Heart right ventricle (tissue), 16 donors: ENCODE measurements around the gene SPDEF. TPM values are rescaled to one million over a fixed set of nuclear protein-coding genes. Genes with fewer than 3 reads are reported as not detected.

Experiments
- ATAC-seq, 8 donors: fragments of 200-7000 bp; cut with Tn5 transposase; one replicate each; pipeline ENCODE4 v1.9.1; 2020; ENCODE audit warnings: mild to moderate bottlenecking in 8 of 8, moderate library complexity in 8 of 8, moderate number of reproducible peaks in 1 of 8
- DNase-seq, 2 donors: peaks; one replicate each; pipeline ENCODE4 v3.0.0-alpha.2; 2020
- H3K27ac ChIP-seq, 10 donors: fragments of 200-600 bp; sonication (generic) in 2 of 10; one replicate each; pipeline versions ENCODE4 v1.5.0 to v1.8.0; 2020 to 2022; ENCODE audit warnings: mild to moderate bottlenecking in 3 of 10
- H3K27me3 ChIP-seq, 7 donors: fragments of 200-600 bp; one replicate each; pipeline ENCODE4 v1.8.0; 2021 to 2022; ENCODE audit warnings: mild to moderate bottlenecking in 2 of 7
- H3K36me3 ChIP-seq, 9 donors: fragments of 200-600 bp; sonication (generic) in 1 of 9; one replicate each; pipeline versions ENCODE4 v1.5.0 to v1.8.0; 2020 to 2022; ENCODE audit warnings: mild to moderate bottlenecking in 2 of 9
- H3K4me1 ChIP-seq, 9 donors: fragments of 200-600 bp; sonication (generic) in 1 of 9; one replicate each; pipeline versions ENCODE4 v1.5.0 to v1.8.0; 2020 to 2022; ENCODE audit warnings: mild to moderate bottlenecking in 4 of 9
- H3K4me3 ChIP-seq, 10 donors: fragments of 200-600 bp; sonication (generic) in 2 of 10; one replicate each; pipeline versions ENCODE4 v1.5.0 to v1.8.0; 2020 to 2022; ENCODE audit warnings: mild to moderate bottlenecking in 7 of 10, moderate library complexity in 2 of 10
- H3K9me3 ChIP-seq, 11 donors: fragments of 200-600 bp in 10 of 11; sonication (generic) in 2 of 11; one replicate each; pipeline versions ENCODE4 v1.5.0 to v1.8.0; 2013 to 2022; ENCODE audit warnings: mild to moderate bottlenecking in 2 of 11, control low read depth in 1 of 11, moderate library complexity in 1 of 11
- CTCF ChIP-seq, 9 donors: fragments of 200-600 bp; sonication (generic) in 2 of 9; IDR thresholded peaks; one replicate each; pipeline versions ENCODE4 v1.5.0 to v1.8.0; 2021 to 2022; ENCODE audit warnings: antibody characterized with exemption in 9 of 9, mild to moderate bottlenecking in 5 of 9, moderate library complexity in 1 of 9
- WGBS, 2 donors: extraction: QIAGEN DNeasy Blood & Tissue Kit; methylation state at CpG; one replicate each; pipeline ENCODE4 v1.1.7; 2013; ENCODE audit warnings: inconsistent platforms in 1 of 2; 5-methylcytosine and 5-hydroxymethylcytosine counted together
- intact Hi-C, 10 donors: fragments of 100-400 bp; cut with DNase I; formaldehyde crosslinking; loops; one replicate each; pipeline versions ENCODE4 v1.11.1 to v1.14.2; 2022
- polyA plus RNA-seq, 2 donors: library from polyadenylated mRNA; stranded (reverse); fragments of 200-250 nt; gene quantifications; one replicate each; pipeline ENCODE4 v1.2.3, GENCODE V29; 2013
- total RNA-seq, 10 donors: library from RNA; stranded (reverse); fragmentation: NEBNext Ultra II Directional in 3 of 10; extraction: Animal tissue kit (Norgen Biotek cat#: 25700) in 3 of 10; gene quantifications; one replicate each; pipeline versions ENCODE4 v1.2.1 to v1.2.4, GENCODE V29; 2021 to 2023
- donor health status: Arrhythmogenic right ventricular cardiomyopathy.
- donor health status: ischemic (EF 13 %, LVEDD 7.1; RV severe dilation, severe dysfunction).
- donor health status: healthy with polysubstance abuse.
- donor health status: DM: no; HTN: yes; CAD: no.
- donor health status: DM: no; HTN: no; CAD: no.
- donor health status: ischemic (EF 25% LVEDD 6.9; RV normal size, moderate dysfunction).
- donor health status: ischemic (EF 25% LVEDD 5.7; RV mildly dilated, moderate dysfunction).
- donor health status: healthy.
- donor health status: DM: yes; HTN: yes; CAD: no.
- donor health status: Ischemic cardiomyopathy.
- donor health status: ischemic (EF 35%, LVEDD 5.7; RV mildly dilated, moderate dysfunction).
- donor health status: nonischemic (EF 11% LVEDD 7.7; RV severe dilation, severe dysfunction).
- donor health status: DM: yes; HTN: yes; CAD: no.
- donor health status: PGD.
- donor health status: ischemic (EF 29% LVEDD 5.4; RV normal size, mild dysfunction).
- donor health status: nonischemic (EF 23%, LVEDD 6.1; RV moderate dilation, normal function).

Gene SPDEF
- total and polyA plus RNA-seq, 12 donors, result 0.15 to 0.60 (median 0.22) TPM; not detected in 2

DNA sequence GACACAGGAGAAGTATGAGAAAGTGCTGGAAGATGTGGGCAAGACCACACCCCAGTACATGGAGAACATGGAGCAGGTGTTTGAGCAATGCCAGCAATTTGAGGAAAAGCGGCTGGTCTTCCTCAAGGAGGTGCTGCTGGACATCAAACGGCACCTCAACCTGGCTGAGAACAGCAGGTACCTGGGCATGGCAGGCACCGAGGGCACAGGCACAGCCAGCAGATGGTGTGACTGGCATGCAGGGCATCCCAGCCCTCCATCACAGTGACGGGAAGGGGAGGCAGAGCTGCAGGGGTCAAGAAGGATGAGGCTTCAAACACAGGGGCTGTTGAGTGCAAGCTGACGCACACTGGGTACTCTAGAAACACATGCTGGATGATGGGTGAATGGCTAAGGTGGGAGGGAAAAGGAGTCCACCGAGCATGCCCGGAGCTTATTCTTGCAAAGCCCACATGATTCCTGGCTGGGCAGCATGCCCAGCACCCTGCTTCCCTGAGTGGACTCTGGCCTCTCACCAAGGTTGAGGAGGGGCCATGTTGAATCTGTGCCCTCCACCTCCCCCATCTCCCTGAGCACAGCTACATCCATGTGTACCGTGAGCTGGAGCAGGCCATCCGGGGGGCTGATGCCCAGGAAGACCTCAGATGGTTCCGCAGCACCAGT lies 26.3 kb downstream of the SPDEF start:
- peaks cover 5 to 21% (median 7%) of the 10 kb centered on the region in 9 donors for H3K4me1 ChIP-seq
- no peak for TF ChIP-seq CTCF (IDR thresholded peaks at IDR 0.05)
- H3K9me3 ChIP-seq, result no peaks in the 10 kb centered on the region
- H3K4me3 ChIP-seq, result no peak overlapping the region
- no peaks in the 10 kb centered on the region for H3K27me3 ChIP-seq
- H3K36me3 ChIP-seq, result no peaks in the 10 kb centered on the region
- DNase-seq (peak in 1 of 2 donors; percentile 37), ATAC-seq (peak in 4 of 8 donors; percentile 5 to 34 (median 29))
- intact Hi-C loops, result loop anchor here in 4 of 10 donors (2.0 to 5.0 kb wide), 3 partner anchors 73 to 79 kb away; no protein-coding TSS in a partner anchor
- WGBS, 2 donors, result 49 to 60% methylated on average over 10 of the region's 10 CpGs
- H3K27ac ChIP-seq, result no peak overlapping the region

DNA sequence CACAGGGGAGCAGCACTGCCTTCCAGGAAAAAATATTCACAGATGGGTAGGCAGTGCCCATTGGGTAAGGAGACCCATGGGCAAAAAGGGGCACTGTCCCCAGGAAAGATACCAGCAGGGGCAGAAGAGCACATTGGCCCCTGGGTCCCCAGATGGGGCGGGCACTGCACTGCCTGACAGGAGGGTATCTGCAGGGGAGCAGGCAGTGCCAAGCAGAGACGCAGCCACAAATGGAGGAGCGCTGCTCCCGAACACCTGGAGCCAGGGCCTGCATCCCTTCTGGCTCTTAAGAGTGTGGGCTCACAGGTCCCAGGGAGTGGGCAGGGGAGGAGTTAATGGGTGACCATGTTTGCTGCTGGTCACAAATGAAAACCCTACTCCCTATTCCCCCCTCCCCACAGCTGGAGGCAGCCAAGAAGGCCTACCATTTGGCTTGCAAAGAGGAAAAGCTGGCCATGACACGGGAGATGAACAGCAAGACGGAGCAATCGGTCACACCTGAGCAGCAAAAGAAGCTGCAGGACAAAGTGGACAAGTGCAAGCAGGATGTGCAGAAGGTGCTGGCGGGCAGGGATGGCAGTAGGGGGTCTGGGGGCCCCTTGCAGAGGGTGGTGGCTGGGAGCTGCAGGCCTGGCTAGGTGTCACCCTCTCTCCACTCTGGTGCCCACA lies 27.0 kb downstream of the SPDEF start:
- Histone ChIP-seq H3K27me3 (no peaks in the 10 kb centered on the region), H3K27ac (no peak overlapping the region), H3K4me1 (peaks cover 5 to 21% (median 7%) of the 10 kb centered on the region in 9 donors), H3K9me3 (no peaks in the 10 kb centered on the region), H3K4me3 (no peak overlapping the region), H3K36me3 (no peaks in the 10 kb centered on the region)
- DNase-seq, result no peak
- ATAC-seq, result no peak
- WGBS, 2 donors, result 92 to 94% methylated on average over 8 of the region's 8 CpGs
- no peak for TF ChIP-seq CTCF (IDR thresholded peaks at IDR 0.05)
- intact Hi-C loops, result loop anchor here in 3 of 10 donors (2.0 to 5.0 kb wide), 2 partner anchors 78 to 80 kb away; no protein-coding TSS in a partner anchor

- Histone ChIP-seq H3K9me3 (no peaks in the 10 kb centered on the region), H3K27me3 (no peaks in the 10 kb centered on the region), H3K27ac (no peak overlapping the region), H3K4me1 (peaks cover 5 to 21% (median 7%) of the 10 kb centered on the region in 9 donors), H3K36me3 (no peaks in the 10 kb centered on the region), H3K4me3 (no peak overlapping the region)
- ATAC-seq, result no peak
- intact Hi-C loops, result loop anchor here in 8 of 10 donors (1.0 to 5.0 kb wide), 3 partner anchors 79 to 81 kb away; no protein-coding TSS in a partner anchor
- 80 to 81% methylated on average over 12 of the region's 12 CpGs for WGBS, 2 donors
- TF ChIP-seq CTCF (IDR thresholded peaks at IDR 0.05), result no peak
- DNase-seq, result no peak
Measured at GRCh38 chr6:34527751-34528670, 28.1 kb downstream of the SPDEF start.
